ENCODE results near the gene FABP3.

DNA sequence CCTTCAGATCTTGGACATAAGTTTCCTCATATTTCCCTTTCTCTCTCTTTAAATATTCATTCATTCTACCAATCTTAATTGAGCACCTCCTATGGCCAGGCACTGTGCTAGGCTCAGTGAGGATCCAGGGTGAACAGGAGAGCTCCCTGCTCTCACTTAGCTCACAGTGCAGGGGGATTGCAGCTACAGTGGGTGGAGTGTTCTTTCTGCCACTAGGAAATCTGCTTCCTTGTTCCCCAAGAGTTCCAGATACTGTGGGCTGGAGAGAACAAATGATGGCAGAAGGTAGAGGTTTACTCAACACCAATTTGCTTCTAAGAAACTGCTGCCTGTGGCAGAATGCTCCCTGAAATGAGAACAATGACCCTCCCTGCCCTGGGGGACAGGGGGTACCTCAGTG lies 5.1 kb upstream of the FABP3 start:
- no peak for TF ChIP-seq NFYB (CRISPR knock-in tag; IDR thresholded peaks at IDR 0.05)
- no peak for TF ChIP-seq GLI4 (CRISPR knock-in tag; IDR thresholded peaks at IDR 0.05; ENCODE audit: borderline replicate concordance)
- TF ChIP-seq, protein P1, sequence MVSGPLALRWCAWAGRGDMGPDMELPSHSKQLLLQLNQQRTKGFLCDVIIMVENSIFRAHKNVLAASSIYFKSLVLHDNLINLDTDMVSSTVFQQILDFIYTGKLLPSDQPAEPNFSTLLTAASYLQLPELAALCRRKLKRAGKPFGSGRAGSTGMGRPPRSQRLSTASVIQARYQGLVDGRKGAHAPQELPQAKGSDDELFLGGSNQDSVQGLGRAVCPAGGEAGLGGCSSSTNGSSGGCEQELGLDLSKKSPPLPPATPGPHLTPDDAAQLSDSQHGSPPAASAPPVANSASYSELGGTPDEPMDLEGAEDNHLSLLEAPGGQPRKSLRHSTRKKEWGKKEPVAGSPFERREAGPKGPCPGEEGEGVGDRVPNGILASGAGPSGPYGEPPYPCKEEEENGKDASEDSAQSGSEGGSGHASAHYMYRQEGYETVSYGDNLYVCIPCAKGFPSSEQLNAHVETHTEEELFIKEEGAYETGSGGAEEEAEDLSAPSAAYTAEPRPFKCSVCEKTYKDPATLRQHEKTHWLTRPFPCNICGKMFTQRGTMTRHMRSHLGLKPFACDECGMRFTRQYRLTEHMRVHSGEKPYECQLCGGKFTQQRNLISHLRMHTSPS (CRISPR knock-in tag; IDR thresholded peaks at IDR 0.05; ENCODE audit: low read depth) = no peak
- TF ChIP-seq, protein P2, sequence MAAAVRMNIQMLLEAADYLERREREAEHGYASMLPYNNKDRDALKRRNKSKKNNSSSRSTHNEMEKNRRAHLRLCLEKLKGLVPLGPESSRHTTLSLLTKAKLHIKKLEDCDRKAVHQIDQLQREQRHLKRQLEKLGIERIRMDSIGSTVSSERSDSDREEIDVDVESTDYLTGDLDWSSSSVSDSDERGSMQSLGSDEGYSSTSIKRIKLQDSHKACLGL (CRISPR knock-in tag; IDR thresholded peaks at IDR 0.05) = no peak
- no peak for TF ChIP-seq POLR2G (IDR thresholded peaks at IDR 0.05; ENCODE audit: low read depth, low read length)
- TF ChIP-seq, protein P3, sequence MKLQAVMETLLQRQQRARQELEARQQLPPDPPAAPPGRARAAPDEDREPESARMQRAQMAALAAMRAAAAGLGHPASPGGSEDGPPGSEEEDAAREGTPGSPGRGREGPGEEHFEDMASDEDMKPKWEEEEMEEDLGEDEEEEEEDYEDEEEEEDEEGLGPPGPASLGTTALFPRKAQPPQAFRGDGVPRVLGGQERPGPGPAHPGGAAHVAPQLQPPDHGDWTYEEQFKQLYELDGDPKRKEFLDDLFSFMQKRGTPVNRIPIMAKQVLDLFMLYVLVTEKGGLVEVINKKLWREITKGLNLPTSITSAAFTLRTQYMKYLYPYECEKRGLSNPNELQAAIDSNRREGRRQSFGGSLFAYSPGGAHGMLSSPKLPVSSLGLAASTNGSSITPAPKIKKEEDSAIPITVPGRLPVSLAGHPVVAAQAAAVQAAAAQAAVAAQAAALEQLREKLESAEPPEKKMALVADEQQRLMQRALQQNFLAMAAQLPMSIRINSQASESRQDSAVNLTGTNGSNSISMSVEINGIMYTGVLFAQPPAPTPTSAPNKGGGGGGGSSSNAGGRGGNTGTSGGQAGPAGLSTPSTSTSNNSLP (IDR thresholded peaks at IDR 0.05; ENCODE audit: low read depth, low read length) = no peak
- TF ChIP-seq, protein P4, sequence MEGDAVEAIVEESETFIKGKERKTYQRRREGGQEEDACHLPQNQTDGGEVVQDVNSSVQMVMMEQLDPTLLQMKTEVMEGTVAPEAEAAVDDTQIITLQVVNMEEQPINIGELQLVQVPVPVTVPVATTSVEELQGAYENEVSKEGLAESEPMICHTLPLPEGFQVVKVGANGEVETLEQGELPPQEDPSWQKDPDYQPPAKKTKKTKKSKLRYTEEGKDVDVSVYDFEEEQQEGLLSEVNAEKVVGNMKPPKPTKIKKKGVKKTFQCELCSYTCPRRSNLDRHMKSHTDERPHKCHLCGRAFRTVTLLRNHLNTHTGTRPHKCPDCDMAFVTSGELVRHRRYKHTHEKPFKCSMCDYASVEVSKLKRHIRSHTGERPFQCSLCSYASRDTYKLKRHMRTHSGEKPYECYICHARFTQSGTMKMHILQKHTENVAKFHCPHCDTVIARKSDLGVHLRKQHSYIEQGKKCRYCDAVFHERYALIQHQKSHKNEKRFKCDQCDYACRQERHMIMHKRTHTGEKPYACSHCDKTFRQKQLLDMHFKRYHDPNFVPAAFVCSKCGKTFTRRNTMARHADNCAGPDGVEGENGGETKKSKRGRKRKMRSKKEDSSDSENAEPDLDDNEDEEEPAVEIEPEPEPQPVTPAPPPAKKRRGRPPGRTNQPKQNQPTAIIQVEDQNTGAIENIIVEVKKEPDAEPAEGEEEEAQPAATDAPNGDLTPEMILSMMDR (CRISPR knock-in tag; IDR thresholded peaks at IDR 0.05) = no peak
- TF ChIP-seq ELF1 (CRISPR knock-in tag; IDR thresholded peaks at IDR 0.05) = no peak
- no peak for TF ChIP-seq TEAD3 (CRISPR knock-in tag; optimal IDR thresholded peaks at IDR 0.05; ENCODE audit: borderline replicate concordance)
